ENCODE data around the gene GPX6. TPM values are rescaled to one million over a fixed set of nuclear protein-coding genes. Genes with fewer than 3 reads are reported as not detected.

GPX6 gene
- total and polyA plus RNA-seq, 10 of the 15 experiments (the other 5 are each of a cell fraction or from before 2014, with no cell fraction given) = not detected

GRCh38 chr6:28523241-28523622 is 7.6 kb upstream of the GPX6 start (continued):
- TF ChIP-seq ZNF592 (IDR thresholded peaks at IDR 0.05) (no peak), SRF (IDR thresholded peaks at IDR 0.05; ENCODE audit: low read depth in 2 of 2, low read length in 2 of 2) (no peak), ESRRA (IDR thresholded peaks at IDR 0.05; ENCODE audit: low read length) (no peak)

- RAD21 ChIA-PET (ENCODE audit: unreplicated experiment) = no interaction called here
- H3K9ac ChIP-seq (ENCODE audit: control insufficient read depth, insufficient read depth, low read length) = no peak overlapping the region
- TF ChIP-seq HCFC1 (IDR thresholded peaks at IDR 0.05; ENCODE audit: low read length) (no peak), CUX1 (IDR thresholded peaks at IDR 0.05; ENCODE audit: insufficient replicate concordance, low read depth, low read length) (no peak), POLR2A (IDR thresholded peaks at IDR 0.05; ENCODE audit: low read depth, low read length) (no peak), JUNB (IDR thresholded peaks at IDR 0.05) (no peak), DPF2 (IDR thresholded peaks at IDR 0.05) (no peak), SRF (IDR thresholded peaks at IDR 0.05; ENCODE audit: low read depth in 2 of 2, low read length in 2 of 2) (no peak), KAT2A (conservative IDR thresholded peaks at IDR 0.05; ENCODE audit: control insufficient read depth, low read depth, low read length) (no peak), CBX5 (IDR thresholded peaks at IDR 0.05; ENCODE audit: low read depth) (no peak), E4F1 (IDR thresholded peaks at IDR 0.05; ENCODE audit: borderline replicate concordance, partially characterized antibody) (no peak), SREBF2 (IDR thresholded peaks at IDR 0.05; ENCODE audit: low read length) (no peak)
Observed at GRCh38 chr6:28522594-28523240, 7.1 kb upstream of the GPX6 start.

More at GRCh38 chr6:28522594-28523240, 7.1 kb upstream of the GPX6 start:
- Histone ChIP-seq H3K9me3 (replicated peaks; ENCODE audit: control insufficient read depth, insufficient read depth, low read length) (no peaks in the 10 kb centered on the region), H3K79me2 (ENCODE audit: control insufficient read depth, insufficient read depth, low read length) (no peaks in the 10 kb centered on the region), H4K20me1 (ENCODE audit: control insufficient read depth, insufficient read depth) (no peaks in the 10 kb centered on the region), H3K4me3 (no peak overlapping the region), H3K27me3 (replicated peaks in 1 of 2; ENCODE audit: control insufficient read depth in 2 of 2, insufficient read depth in 2 of 2, low read length in 1 of 2) (peaks cover 0 to 2% of the 10 kb centered on the region in 2 experiments), H3K4me1 (ENCODE audit: control insufficient read depth, insufficient read depth, low read length) (no peaks in the 10 kb centered on the region), H3K36me3 (ENCODE audit: control insufficient read depth in 2 of 2, insufficient read depth in 2 of 2, low read length in 1 of 2) (no peaks in the 10 kb centered on the region), H3K4me2 (ENCODE audit: control insufficient read depth, insufficient read depth) (no peak overlapping the region), H2AFZ (ENCODE audit: control insufficient read depth, low read depth, low read length) (no peak overlapping the region), H3K27ac (ENCODE audit: control insufficient read depth, insufficient read depth) (no peak overlapping the region)
- no peak for ATAC-seq
- SMC1A ChIA-PET (ENCODE audit: uncharacterized antibody, unreplicated experiment) = no interaction called here
- in situ Hi-C loops (cut with MboI) = no loop called here
- DNase-seq (ENCODE audit: low read depth, low spot score) = no peak
- intact Hi-C loops (cut with micrococcal nuclease; ENCODE audit: unreplicated experiment) = no loop called here
- POLR2A ChIA-PET = no interaction called here
- no peak for FAIRE-seq
- no TSS peak for BruUV-seq (replicated peaks)
- CTCF ChIA-PET = no interaction called here

Measured in GM12878 (cell line).